NCI-H2107 (cell line): Measurements from ENCODE around the gene ACCSL.
A peak's percentile ranks its signal among the peaks of the same experiment; 100 is the strongest.

ENCODE experiments used
- DNase-seq: peaks from one replicate; lab custom pipeline; 2025; lab: John Stamatoyannopoulos, UW

Gene ACCSL

DNA sequence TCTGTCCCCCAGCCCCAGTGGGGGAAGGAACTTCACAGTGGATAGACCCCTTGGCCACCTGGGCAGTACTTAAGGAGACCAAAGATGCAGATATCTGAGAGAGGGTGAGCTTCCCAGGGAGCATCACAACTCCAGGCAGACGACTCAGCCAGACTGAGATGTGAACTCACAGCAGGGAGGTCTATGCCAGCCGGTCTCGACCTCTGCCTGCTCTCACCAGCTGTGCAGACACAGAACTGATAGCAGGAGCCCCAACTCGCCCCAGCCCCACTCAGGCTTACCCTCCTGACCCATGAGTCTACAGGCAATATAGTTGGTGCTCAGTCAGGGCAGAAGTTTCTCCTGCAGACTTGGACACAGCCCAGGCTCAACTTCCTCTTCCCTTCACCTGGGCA is 29.7 kb upstream of the ACCSL start:
- no peak for DNase-seq

DNA sequence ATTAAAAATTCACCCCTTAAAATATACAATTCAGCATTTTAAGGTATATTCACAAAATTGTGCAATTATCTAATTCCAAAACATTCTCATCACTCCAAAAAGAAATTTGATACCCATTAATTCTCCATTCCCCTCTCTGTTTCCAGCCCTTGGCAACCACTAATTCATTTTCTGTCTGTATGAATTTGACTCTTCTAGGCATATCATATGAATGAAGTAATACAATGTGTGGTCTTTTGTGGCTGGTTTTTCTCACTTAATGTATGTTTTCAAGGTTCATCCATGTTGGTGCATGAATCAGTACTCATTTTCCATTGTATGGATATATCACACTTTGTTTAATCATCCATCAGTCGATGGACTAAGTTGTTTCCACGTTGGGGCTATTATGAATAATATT is 29.0 kb upstream of the ACCSL start:
- DNase-seq, result no peak

DNA sequence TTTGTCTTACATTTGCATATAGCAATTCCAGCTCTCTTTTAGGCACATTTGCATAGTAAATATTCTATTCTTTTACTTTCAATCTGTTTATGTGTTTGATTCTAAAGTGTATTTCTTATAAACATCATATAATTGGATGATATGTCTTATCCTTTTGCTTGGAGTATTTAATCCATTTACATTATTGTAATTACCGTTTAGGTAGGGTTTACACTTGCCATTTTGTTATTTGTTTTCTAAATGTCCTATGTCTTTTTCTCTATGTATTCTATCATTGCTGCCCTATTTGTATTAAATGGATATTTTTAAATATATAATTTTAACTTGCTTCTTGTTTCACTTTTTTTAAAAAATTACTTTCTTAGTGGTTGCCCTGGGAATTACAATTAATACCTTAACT is 22.8 kb upstream of the ACCSL start:
- no peak for DNase-seq

DNA sequence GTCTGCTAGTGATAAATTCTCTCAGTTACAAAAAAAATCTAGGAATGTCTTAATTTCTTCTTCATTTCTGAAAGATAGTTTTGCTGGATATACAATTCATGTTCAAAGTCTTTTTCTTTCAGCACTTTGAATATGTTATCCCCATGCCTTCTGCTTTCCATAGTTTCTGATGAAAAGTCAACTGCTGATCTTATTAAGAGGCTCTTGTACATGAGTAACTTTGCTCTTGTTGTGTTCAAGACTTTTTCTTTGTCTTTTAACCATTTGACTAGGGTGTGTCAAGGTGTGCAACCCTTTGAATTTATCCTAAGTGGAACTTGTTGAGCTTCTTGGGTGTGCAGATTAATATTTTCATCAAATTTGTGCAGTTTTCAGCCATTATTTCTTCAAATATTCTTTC is 22.1 kb upstream of the ACCSL start:
- DNase-seq, result no peak

DNA sequence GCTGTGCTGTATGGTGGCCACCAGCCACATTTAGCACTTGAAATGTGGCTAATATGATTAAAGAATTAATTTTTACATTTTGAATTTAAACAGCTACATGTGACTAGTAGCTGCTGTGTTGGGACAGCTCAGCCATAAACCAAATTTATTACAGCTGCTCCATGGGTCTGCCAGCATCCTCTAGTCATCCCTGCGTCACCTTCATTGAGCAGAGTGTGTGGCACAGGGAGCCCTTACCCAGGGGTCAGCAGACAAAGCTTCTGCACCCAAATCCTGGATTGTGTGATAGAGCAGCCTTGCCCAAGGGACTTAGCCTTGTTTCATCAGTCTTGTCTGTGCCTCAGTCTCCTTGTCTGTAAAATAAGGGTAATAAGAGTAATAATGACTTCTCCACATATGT is 19.4 kb upstream of the ACCSL start:
- DNase-seq, result no peak

DNA sequence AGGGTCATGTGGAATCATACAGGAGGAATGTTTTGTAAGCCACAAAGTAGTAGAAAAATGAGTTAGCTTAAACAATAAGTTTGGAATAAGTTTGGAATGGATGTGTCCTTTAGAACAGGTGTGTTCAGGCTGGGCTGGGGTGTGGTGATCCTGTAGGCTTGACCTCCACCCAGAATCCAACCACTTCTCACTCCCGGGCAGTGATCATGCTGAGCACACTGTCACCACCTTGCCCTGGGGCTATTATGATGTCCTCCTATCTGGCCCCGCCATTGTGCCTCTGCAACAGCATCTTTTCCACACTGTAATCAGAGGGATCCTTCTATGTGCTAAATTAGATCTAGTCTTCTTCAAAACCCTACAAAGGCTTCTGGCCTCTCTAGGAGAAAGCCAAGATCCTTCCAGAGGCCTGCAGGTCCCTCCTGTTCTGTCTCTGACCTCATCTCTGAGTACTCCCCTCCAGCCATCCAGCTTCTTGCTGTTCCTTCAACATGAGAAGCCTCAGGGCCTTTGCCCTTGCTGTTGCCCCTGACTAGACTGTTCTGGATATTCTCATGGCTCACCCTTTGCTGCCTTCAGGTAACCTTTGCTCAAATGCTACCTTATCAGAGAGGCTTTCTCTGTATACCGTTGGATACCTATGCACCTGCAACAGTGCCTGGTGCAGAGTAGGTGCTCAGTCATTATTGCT is 18.8 kb upstream of the ACCSL start:
- DNase-seq, result no peak

DNA sequence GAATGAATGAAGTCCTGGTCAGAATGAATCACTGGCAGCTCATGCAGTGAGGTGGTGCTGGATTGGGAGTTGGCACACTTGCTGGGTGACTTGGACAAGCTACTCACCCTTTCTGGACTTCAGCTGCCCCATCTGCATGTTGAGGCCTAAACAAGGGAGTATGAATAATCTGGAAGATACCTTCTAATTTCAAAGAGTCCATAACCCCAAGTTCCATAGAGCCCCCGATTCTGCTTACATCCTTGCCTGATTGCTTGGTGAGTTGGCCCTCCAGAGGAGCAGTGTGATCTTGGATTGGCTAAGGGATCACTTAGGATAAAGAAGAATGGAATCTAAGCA is 18.3 kb upstream of the ACCSL start:
- no peak for DNase-seq

DNA sequence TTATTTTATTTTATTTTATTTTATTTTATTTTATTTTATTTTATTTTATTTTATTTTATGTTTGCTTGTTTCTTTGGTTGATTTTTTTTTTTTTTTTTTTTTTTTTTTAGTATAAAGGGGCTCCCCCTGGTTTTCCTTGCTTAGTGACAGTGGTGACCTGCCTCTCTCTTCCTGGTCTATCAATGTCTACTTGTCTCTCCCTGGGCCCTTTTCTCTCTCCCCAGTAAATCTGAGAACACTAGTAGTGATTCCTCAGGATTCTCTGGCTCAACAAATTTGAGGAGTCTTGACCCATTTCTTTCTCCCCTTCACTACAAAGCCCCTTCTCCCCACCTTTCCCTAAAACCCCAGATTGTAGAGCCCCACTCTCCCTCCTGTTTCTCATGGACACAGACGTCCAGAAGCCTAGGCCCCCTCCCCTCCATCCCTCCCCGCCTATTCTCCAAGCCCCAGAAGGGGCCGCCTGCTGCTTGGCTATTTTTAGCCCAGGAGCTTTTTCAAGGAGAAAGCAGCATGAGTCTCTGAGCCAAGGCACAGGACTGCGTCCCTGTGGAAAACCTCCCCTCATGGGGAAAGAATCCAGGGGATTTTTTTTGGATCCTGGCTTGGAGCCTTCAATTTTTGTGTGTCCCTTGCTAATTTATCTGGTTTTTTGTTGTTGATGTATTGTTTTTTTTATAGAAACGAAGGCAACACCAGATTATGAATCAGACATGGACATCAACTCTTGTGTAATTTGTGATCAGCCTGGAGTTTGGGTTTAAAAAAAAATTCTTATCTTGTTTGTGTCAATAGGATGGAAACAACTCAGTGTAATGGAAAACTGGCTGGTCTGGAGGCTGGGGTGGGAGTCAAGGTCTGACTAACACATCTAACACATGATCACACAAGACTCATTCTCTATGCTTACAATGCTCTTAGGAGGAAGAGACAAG is 17.5 kb upstream of the ACCSL start:
- no peak for DNase-seq

DNA sequence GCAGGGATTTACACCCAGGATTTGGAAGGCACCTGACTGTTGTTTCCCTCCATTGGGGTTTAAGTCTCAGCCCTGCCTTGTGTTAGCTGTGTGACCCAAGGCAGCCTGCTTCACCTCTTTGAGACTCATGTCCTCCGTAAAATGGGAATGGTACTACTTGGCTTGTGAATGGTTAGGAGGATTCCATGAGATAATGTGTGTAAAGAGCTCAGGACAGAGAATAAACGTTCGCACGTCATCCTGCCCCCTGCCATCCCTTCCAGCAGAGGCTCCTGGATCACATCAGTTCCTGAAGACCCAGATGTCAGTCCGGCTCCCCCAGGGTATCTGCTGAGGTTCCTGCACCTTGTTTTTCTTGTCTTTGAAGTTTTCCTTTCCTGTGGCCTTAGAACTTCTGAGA is 16.8 kb upstream of the ACCSL start:
- no peak for DNase-seq

DNA sequence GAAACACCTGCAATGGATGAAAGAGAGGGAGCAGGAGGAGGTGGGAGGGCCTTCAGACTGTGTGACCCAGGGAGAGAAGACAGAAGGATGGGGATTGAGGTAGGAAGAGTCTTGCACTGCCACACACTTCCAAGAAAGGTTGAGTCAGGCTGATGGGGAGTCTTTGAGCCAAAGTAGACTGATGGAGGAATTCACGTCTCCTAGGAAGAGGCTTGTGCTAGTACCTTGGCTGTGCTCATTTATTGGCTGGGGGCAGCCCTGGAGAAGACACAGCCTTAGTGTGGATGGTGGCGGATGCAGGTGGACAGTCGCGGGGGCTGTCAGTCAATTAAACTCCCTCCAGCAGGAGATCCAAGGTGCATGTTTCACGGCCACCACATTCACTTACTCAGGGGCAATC is 16.2 kb upstream of the ACCSL start:
- no peak for DNase-seq

DNA sequence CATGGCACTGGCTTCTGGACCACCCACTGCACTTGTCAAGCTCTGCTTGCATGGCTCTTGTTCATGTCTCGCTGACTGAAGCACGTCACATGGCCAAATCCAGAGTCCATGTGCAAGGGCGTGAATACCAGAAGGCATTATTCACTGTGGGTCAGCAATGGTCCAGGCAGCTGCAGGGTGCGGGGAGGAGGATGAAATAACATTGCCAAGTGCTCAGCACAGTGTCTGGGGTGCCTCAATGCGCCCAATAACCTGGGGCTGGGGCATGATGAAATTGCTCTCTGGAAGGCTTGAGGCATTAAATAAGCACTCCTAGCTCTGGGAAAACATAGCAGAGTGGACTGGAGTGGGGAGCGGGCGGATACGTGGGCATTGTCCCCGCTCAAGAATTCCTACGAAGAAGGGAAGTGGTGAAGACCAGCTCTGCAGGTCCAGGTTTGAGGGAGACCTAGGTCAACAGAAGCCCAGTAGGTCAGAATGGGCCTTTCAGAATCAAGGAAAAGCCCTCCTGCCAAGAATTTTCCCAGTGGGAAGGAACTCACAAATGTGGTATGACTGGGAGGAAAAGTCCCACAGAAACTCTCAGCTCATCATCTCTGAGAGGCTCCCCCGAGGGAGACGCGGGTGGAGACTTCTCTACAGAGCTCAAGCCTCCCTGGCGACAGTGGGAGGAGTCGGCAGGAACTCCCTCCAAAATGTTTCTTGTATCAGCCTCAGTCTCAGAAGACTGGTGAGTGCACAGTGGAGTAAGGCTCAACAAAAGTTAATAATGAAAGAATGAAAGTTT is 15.3 kb upstream of the ACCSL start:
- DNase-seq, result no peak

DNA sequence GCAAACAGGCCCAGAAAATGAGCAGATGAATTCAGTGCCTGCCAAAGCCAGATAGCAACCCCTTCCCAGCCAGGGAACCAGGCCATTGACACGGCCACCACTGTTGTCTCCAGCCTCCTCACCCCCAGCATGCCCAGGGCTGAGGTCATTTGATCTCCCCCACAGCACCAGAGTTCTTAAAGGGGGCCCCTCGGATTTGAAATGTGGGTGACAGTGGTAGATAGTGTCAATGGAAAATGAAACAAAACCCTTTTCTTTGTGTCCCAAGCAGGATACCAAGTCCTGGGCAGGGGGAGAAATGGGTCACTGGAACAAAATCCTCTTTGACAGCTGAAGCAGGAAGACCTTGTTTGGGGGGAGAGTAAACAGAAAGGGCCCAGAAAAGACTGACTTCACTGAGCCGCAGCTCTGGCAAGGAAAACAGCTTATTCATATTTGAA is 14.3 kb upstream of the ACCSL start:
- no peak for DNase-seq

DNA sequence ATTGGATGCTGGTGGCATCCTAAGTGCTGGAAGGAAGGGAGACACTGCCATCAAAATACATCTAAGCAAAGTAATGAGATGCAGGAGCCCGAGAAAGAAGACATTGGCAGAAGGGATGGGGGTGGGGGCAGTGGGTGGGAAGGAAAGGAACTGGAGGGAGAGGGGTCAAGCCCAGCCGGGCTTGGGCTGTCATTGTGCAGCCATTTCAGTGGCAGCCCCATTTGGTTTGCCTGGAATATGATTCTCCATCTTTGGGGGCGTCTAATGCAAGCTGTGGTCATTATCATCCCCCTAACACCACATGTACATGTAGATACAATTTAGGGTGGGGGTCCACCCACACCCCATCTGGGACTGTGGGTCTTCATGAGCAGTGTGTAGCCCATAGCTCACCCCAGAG is 13.9 kb upstream of the ACCSL start:
- DNase-seq, result no peak

DNA sequence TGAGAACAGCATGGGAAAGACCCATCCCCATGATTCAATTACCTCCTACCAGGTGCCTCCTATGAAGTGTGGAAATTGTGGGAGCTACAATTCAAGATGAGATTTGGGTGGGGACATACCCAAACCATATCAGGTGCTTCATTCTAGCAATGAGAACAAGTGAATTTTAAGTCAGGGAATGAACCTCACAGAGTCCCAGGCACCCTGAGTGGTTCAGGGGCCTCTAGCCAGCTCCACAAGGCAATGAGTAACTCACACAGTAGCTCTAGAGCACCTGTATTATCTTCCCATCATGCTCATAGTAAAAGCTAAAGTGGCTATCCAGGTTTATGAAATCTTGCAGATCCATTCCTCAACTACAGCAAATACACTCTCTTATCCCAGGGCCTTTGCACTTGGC is 13.1 kb upstream of the ACCSL start:
- DNase-seq, result no peak

DNA sequence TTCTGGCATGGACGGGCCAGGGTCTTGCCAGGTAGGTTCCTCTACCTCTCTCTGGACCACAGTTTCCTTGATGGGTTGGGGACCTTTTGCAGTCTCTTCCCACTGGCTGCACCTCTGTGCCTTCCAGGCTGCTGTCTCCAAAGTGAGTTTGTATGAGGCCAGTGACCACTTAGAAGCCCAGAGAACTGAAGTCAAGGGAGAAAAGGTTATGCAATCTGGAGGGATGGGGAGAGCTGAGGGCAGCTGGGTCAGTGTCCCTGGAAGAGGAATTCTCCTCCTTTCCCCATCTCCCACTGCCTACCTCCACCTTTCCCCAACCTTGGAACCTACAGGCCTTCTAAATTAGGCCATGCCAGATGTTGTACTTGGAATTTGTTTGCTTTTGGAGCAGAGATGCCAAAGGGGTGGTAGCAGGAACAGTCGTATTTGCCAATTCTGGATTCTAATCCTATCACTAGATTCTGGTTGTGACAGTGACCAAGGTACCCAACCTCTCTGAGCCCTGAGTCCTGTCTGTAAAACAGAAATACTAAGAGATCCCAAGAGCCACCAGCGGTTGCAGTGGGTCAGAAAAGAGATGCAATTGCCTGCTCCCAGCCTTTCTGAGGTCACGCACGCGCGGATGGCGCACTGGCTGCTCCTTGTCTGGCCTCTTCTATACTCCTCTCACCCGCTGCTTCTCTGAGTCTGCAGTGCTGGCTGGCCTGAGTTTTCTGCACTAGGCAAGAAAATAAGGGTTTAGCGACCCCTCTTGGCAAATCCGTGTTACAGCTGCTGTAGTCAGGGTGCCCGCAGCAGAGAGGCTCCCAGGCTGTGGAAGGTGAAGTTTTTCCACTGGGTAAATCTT is 10.7 kb upstream of the ACCSL start:
- DNase-seq, result peak; percentile 76

DNA sequence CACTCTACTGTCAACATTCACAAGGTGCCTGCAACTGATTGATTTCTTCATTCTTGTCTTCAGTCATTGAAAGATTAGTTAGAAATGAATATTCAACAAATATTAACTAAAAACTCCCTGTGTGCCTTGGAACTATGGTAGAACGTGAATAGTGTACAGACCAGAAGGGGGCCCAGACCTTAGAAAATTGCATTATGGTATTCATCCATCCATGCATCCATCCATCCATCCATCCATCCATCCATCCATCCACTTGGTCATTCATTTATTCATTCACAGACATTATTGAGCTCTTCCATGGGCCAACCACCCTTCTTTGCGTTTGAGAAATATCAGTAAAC is 10.2 kb upstream of the ACCSL start:
- no peak for DNase-seq

DNA sequence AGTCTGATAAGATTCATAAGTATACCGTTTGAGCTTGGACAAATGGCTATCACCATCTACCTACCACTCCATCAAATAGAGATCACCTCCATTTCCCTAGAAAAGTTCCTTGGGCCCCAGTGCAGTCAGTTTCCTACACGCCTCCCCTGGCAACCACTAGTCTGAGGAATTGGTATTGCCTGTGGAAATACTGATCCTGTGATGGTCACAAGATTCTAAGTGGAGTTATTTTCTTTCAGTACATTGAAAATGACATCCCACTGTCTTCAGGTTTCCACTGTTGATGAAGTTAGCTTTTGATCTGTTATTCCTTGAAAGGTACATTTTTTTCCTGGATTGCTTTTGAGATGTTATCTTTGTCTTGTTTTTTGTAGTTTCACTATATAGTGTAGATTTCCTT is 4.6 kb upstream of the ACCSL start:
- DNase-seq, result no peak

DNA sequence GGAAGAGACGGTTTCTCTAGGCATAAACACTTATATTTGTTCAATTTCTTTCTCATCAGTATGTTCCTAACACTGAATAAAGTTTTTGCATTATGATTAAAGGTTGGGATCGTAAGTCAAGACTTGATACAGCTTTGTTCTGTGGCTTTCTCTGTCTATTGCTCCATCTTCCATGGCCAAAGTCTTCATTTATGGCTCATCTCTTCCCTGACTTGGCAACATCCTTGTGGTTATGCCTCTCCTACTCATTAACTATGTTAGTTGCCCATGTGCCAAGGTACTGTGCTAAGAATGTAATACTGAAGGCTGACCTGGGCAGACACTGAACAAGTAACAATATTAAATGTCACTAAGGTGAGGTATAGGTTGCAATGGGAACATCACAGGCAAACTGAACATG is 1.6 kb upstream of the ACCSL start:
- no peak for DNase-seq

DNA sequence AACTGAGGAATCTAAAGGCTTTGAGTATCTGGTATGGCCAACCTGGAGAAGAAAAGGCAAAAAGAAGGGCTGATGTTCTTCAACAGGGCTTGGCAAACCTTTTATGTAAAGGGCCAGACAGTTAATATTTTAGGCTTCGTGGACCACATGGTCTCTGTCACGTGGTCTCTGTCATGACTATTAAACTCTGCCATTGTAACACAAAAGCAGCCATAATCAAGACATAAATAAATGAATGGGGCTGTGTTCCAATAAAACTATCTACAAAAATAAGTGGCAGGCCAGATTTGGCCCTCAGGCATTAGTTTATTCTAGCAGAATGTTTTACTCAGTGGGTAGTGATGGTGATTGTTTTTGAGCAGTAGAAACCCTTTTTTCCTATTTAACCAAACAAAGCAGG is 483 bp upstream of the ACCSL start:
- DNase-seq, result no peak

DNA sequence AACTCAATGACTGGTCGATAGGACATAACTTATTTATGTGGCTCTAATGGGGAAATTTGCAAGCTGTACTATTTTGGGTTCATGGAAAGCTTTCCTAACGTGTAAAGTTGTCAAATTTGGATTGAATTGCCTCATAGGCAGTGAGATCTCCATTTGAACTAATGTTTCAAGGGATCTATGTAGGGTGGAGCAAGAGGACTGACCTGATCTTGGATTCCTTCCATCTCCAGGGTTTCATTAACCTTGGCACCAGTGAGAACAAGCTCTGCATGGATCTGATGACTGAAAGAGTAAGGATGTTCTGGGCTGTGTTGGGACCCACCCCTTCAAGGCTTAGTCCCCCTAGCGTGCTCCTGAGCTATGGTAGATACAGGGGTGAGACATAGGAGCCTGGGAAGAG is 2.1 kb downstream of the ACCSL start:
- no peak for DNase-seq

DNA sequence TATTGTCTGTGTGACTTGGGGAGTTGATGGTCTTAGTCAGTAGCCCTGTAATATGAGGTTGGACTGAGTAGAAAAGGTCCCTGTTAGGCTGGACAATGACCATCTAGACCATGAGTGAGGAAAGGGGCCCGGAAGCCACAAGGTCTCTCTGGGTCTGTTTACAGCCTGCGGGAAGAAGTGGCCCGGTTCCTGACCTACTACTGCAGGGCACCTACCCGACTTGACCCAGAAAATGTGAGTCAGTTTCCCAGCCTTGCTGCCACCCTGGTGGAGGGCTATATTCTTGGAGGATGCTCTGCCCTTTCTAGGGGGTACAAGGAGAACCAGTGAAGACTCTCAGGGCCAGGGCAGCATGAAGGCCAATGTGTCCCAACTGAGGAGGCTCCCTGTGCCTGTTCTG is 3.4 kb downstream of the ACCSL start:
- no peak for DNase-seq

DNA sequence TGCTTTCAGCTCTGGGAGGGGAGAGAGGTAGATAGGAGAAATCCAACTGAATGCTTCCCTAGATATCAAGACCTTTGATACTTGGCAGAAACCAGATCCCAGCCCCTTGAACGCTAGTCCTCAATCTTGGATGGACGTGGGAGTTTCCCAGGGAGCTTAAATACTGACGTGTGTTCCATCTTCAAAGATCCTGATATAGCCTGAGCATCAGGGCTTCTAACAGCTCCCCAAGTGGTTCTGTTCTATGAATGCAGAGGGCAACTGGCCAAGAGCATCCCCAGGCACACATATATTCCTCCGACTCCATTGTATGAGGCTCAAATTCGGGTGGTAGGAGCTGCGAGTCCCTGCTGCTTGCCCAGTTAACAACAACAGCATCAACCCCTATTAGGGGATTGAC is 9.6 kb downstream of the ACCSL start:
- no peak for DNase-seq
